HepG2 (cell line): Measurements from ENCODE around the gene CNTN4. TPM values are rescaled to one million over a fixed set of nuclear protein-coding genes. Genes with fewer than 3 reads are reported as not detected.

Experiments used
- ATAC-seq: fragments of 200-7000 bp; cut with Tn5 transposase; 3 replicates; pipeline ENCODE4 v1.9.1; 2020; ENCODE audit warnings: mild to moderate bottlenecking, moderate library complexity
- BruUV-seq: library from RNA; stranded (reverse); fragments of 400-500 nt; replicated peaks from 2 replicates; lab custom pipeline; 2021; lab: Mats Ljungman, UMichigan
- CTCF ChIA-PET: fragments of 300-600 bp; formaldehyde crosslinking; extraction: SDS; loops from one replicate; lab custom pipeline; 2021; ENCODE audit warnings: low total read pairs, inconsistent platforms, low intra/inter-chr PET ratio; lab: Yijun Ruan, JAX
- POLR2A ChIA-PET: fragments of 350-600 bp; sonication (Branson Sonifier 250); formaldehyde crosslinking; loops from one replicate; lab custom pipeline; 2020; ENCODE audit warnings: antibody characterized with exemption, inconsistent platforms; lab: Yijun Ruan, JAX
- DNase-seq: peaks from one replicate; pipeline ENCODE4 v3.0.0-alpha.2; 2015; ENCODE audit warnings: low spot score
- FAIRE-seq: peaks from 3 replicates; lab custom pipeline; 2011; peaks lifted over from hg19 to GRCh38; lab: Jason Lieb, UNC
- H2AFZ ChIP-seq: one replicate; pipeline ENCODE4 v1.6.1; 2011; ENCODE audit warnings: low read length, inconsistent platforms
- H3K27ac ChIP-seq: fragments of 300-600 bp; 3 replicates; pipeline ENCODE4 v1.8.0; 2011; ENCODE audit warnings: mixed run types, mild to moderate bottlenecking, mixed read lengths, low read length, inconsistent platforms; ENCODE audit not compliant: insufficient read depth; ENCODE audit errors: extremely low read length
- H3K27me3 ChIP-seq, 2 experiments: fragments of 200-600 bp in 1 of 2; 2 replicates in 1 of 2; 3 replicates in 1 of 2; pipeline versions ENCODE4 v1.6.0 to v1.8.0; 2011; ENCODE audit warnings: low read length in 2 of 2, mild to moderate bottlenecking in 2 of 2, moderate library complexity in 2 of 2, inconsistent platforms in 1 of 2; ENCODE audit not compliant: insufficient read depth in 2 of 2, control insufficient read depth in 1 of 2
- H3K36me3 ChIP-seq, 2 experiments: fragments of 200-600 bp in 1 of 2; replicated peaks in 1 of 2; 2 replicates in 1 of 2; 3 replicates in 1 of 2; pipeline versions ENCODE4 v1.5.1 to v1.8.0; 2011; ENCODE audit warnings: low read length in 2 of 2, inconsistent platforms in 1 of 2; ENCODE audit not compliant: insufficient read depth in 2 of 2, control insufficient read depth in 1 of 2
- H3K4me1 ChIP-seq: 2 replicates; pipeline ENCODE4 v1.5.1; 2012; ENCODE audit warnings: low read length, inconsistent platforms; ENCODE audit not compliant: insufficient read depth
- H3K4me2 ChIP-seq: 2 replicates; pipeline ENCODE4 v1.6.0; 2011; ENCODE audit warnings: low read depth, low read length, inconsistent platforms
- H3K4me3 ChIP-seq, 3 experiments: fragments of 200-600 bp in 1 of 3; sonication (generic), shearing (Covaris generic) in 1 of 3; replicated peaks in 1 of 3; 2 replicates each; pipeline ENCODE4 v1.5.1; 2011 to 2016; ENCODE audit warnings: low read length in 3 of 3, inconsistent platforms in 2 of 3, low read depth in 2 of 3, mild to moderate bottlenecking in 2 of 3, control low read depth in 1 of 3, mixed read lengths in 1 of 3; ENCODE audit not compliant: insufficient read depth in 1 of 3
- H3K79me2 ChIP-seq: one replicate; pipeline ENCODE4 v1.6.1; 2011; ENCODE audit warnings: low read length, inconsistent platforms; ENCODE audit not compliant: insufficient read depth
- H3K9ac ChIP-seq: 2 replicates; pipeline ENCODE4 v1.6.0; 2011; ENCODE audit warnings: mild to moderate bottlenecking, low read depth, low read length, inconsistent platforms; ENCODE audit not compliant: insufficient read depth
- H3K9me3 ChIP-seq: 2 replicates; pipeline ENCODE4 v1.5.1; 2012; ENCODE audit warnings: mild to moderate bottlenecking, low read length
- H4K20me1 ChIP-seq: 2 replicates; pipeline ENCODE4 v1.6.0; 2011; ENCODE audit warnings: inconsistent platforms, mild to moderate bottlenecking, low read length, moderate library complexity; ENCODE audit not compliant: insufficient read depth
- CENPT ChIP-seq: sonication (generic); formaldehyde crosslinking; IDR thresholded peaks from 2 replicates; pipeline ENCODE4 v1.8.0; 2022; ENCODE audit warnings: low read depth, mild to moderate bottlenecking, moderate library complexity, missing genetic modification reagents
- HDAC2 ChIP-seq: sonication (generic); formaldehyde crosslinking; IDR thresholded peaks from 2 replicates; pipeline ENCODE4 v1.4.0; 2020; ENCODE audit warnings: missing genetic modification reagents
- KDM5B ChIP-seq: sonication (generic); formaldehyde crosslinking; IDR thresholded peaks from 2 replicates; pipeline ENCODE4 v1.4.0; 2020; ENCODE audit warnings: missing genetic modification reagents, mild to moderate bottlenecking, borderline replicate concordance
- MAFF ChIP-seq: IDR thresholded peaks from 2 replicates; pipeline ENCODE4 v1.6.1; 2011; ENCODE audit warnings: low read depth, low read length, improper control_type of control experiment
- MAFK ChIP-seq, 2 experiments: IDR thresholded peaks in 1 of 2; conservative IDR thresholded peaks in 1 of 2; 2 replicates each; pipeline ENCODE4 v1.6.1; 2011; ENCODE audit warnings: improper control_type of control experiment in 2 of 2, low read length in 2 of 2
- TEAD2 ChIP-seq: sonication (generic); formaldehyde crosslinking; IDR thresholded peaks from 2 replicates; pipeline ENCODE4 v1.9.0; 2021; ENCODE audit warnings: missing genetic modification reagents
- ZNF382 ChIP-seq: sonication (generic); formaldehyde crosslinking; IDR thresholded peaks from 2 replicates; pipeline ENCODE4 v1.5.0; 2020; ENCODE audit warnings: missing genetic modification reagents, mild to moderate bottlenecking, borderline replicate concordance
- WGBS: methylation state at CpG from one replicate; pipeline ENCODE4 v1.1.6; 2017; ENCODE audit warnings: low lambda C conversion rate; 5-methylcytosine and 5-hydroxymethylcytosine counted together
- in situ Hi-C: cut with HindIII; loops from 2 replicates; pipeline ENCODE4 v1.10.0; 2017; ENCODE audit warnings: low pct_unique_long_range_greater_than_20kb; ENCODE audit not compliant: extremely low pct_ligation_motif_present
- intact Hi-C: fragments of 100-400 bp; cut with micrococcal nuclease; formaldehyde crosslinking; loops from one replicate; pipeline ENCODE4 v1.10.0; 2022; ENCODE audit not compliant: unreplicated experiment
- polyA plus RNA-seq, 8 experiments: library from polyadenylated mRNA; depleted of rRNA in 3 of 8; stranded (reverse) in 7 of 8; unstranded in 1 of 8; fragments of >200 nt; fragmentation: Illumina TruSeq in 4 of 8; extraction: Trizol in 4 of 8; gene quantifications; 2 replicates each; pipeline versions ENCODE4 v1.2.1 to v1.2.3, GENCODE V29; 2011 to 2016; ENCODE audit warnings: low read depth in 4 of 8, missing spikeins in 1 of 8, mixed read lengths in 1 of 8; ENCODE audit not compliant: insufficient read depth in 1 of 8
- total RNA-seq, 5 experiments: library from RNA; depleted of rRNA; stranded (reverse); fragments of >200 nt; fragmentation: Illumina TruSeq; extraction: Trizol; gene quantifications; 2 replicates each; pipeline ENCODE4 v1.2.3, GENCODE V29; 2016; ENCODE audit warnings: low read depth in 1 of 5
- TF ChIP-seq, protein P1 (sequence below): sonication (generic); formaldehyde crosslinking; IDR thresholded peaks from 2 replicates; pipeline ENCODE4; 2020; ENCODE audit warnings: missing genetic modification reagents, mild to moderate bottlenecking, borderline replicate concordance

CNTN4 gene
- total and polyA plus RNA-seq, 2 of the 13 experiments (the other 11 are each of a cell fraction or from before 2014, with no cell fraction given): 0.01 to 0.13 TPM

DNA sequence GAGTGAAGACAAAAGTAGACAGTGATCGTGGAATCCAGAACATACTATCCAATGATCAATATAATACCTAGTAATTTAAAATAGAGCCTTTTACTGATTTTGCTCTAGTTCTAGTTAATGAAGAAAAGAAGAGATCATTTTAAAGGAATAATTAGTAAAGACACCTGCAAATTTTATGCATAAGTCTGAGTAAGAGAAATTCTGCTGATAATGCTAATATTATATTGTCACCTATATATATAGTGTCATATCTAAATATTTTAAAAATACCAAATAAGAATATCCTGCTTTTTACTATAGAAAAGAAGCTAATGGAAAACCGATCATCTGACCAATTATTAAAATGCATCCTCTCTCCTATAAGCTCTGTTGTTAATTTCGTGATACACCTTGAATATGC, 152.1 kb downstream of the CNTN4 start:
- Histone ChIP-seq H3K27me3 (no peaks in the 10 kb centered on the region), H2AFZ (no peak overlapping the region), H4K20me1 (no peaks in the 10 kb centered on the region), H3K9me3 (peaks cover 37% of the 10 kb centered on the region), H3K4me2 (no peak overlapping the region), H3K27ac (no peak overlapping the region), H3K36me3 (no peaks in the 10 kb centered on the region), H3K9ac (no peak overlapping the region), H3K4me3 (no peak overlapping the region), H3K4me1 (no peaks in the 10 kb centered on the region), H3K79me2 (no peaks in the 10 kb centered on the region)
- in situ Hi-C loops: no loop called here
- intact Hi-C loops: no loop called here
- no peak for DNase-seq
- ChIA-PET POLR2A (no interaction called here), CTCF (no interaction called here)
- ATAC-seq: no peak
- no TSS peak for BruUV-seq
- peak; percentile 36; the same call in 1 of the 2 replicates for TF ChIP-seq MAFF
- TF ChIP-seq ZNF382 (CRISPR knock-in tag): no peak
- TF ChIP-seq KDM5B (CRISPR knock-in tag): no peak
- no peak for TF ChIP-seq HDAC2 (CRISPR knock-in tag)
- TF ChIP-seq, protein P1, sequence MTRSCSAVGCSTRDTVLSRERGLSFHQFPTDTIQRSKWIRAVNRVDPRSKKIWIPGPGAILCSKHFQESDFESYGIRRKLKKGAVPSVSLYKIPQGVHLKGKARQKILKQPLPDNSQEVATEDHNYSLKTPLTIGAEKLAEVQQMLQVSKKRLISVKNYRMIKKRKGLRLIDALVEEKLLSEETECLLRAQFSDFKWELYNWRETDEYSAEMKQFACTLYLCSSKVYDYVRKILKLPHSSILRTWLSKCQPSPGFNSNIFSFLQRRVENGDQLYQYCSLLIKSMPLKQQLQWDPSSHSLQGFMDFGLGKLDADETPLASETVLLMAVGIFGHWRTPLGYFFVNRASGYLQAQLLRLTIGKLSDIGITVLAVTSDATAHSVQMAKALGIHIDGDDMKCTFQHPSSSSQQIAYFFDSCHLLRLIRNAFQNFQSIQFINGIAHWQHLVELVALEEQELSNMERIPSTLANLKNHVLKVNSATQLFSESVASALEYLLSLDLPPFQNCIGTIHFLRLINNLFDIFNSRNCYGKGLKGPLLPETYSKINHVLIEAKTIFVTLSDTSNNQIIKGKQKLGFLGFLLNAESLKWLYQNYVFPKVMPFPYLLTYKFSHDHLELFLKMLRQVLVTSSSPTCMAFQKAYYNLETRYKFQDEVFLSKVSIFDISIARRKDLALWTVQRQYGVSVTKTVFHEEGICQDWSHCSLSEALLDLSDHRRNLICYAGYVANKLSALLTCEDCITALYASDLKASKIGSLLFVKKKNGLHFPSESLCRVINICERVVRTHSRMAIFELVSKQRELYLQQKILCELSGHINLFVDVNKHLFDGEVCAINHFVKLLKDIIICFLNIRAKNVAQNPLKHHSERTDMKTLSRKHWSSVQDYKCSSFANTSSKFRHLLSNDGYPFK (CRISPR knock-in tag): no peak
- TF ChIP-seq TEAD2 (CRISPR knock-in tag): no peak
- TF ChIP-seq CENPT (CRISPR knock-in tag): no peak
- peak; percentile 34 to 59; a peak in 3 of 4 replicates for TF ChIP-seq MAFK (conservative IDR thresholded peaks at IDR 0.05 in 1 of 2, IDR thresholded peaks at IDR 0.05 in 1 of 2; ENCODE audit: low read length in 2 of 2)
- no peak for FAIRE-seq
- WGBS: 2% methylated on average over 3 of the region's 3 CpGs
